ENCODE results near the gene HNRNPLL. TPM values are rescaled to one million over a fixed set of nuclear protein-coding genes. Genes with fewer than 3 reads are reported as not detected.

The HNRNPLL gene
- polyA plus RNA-seq, 1 of the 3 experiments (the other 2 are of a cell fraction), result 24.4 TPM

DNA sequence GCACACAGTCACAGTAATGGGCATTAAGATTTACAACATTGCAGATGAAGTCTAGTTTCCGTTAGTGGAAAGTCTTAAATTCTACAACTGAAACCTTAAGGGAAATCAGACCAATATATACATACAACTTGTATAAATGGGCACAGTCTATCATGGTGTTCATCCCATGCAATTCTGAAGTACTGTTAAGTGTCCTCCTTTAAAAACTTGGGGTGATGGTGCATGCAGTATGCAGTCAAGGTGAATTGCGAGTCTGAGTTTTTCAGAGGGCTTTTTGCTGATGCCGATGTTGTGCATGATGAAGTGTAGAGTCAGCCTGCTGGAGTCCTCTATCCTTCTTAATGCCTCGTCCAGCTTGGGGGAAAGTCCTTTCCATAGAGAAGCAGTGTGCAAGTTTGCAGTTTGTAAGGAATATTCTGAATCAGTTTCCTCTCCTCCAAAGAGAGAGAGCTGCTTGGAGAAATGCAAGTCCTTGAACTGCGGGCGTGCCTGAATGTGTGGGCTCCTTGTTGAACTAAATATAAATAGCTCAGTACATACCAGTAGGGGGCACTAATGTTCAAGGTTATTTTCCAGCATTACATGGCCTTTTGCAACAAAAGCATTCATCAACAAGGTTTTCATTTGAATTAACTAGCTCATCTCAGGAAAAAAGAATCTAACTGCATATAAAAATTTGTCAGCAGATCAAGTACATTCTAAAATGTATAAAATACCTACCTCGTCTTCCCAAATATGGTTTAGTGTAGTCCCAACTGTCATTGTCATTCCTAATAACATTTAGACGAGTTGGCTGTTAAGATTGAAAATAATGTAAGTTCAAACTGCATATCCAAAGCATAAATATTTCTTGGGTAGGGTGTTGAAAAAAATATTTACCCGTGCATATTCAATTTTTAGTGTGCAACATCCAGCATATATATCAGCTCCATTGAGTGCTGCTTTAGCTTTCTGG is 21.3 kb downstream of the HNRNPLL start:
- ChIA-PET POLR2A (interaction anchor here (1.3 to 2.0 kb wide), 2 partner anchors 21 to 169 kb away, joined by 9 to 10 read pairs; partner anchors contain the start of genes HNRNPLL and SRSF7), CTCF (interaction anchor here (0.6 to 23.2 kb wide), 66 partner anchors 9 to 288 kb away, joined by 3 to 308 read pairs (median 4); partner anchors contain the start of genes GALM, HNRNPLL and SRSF7)
- Histone ChIP-seq H3K27me3 (ENCODE audit: insufficient read depth) (no peaks in the 10 kb centered on the region), H3K9ac (no peak overlapping the region), H3K79me2 (ENCODE audit: insufficient read depth) (peaks cover 70% of the 10 kb centered on the region), H3K27ac (ENCODE audit: low read depth in 2 of 2, low read length in 1 of 2) (peak overlapping the region in 1 of 2 experiments; percentile 3; a peak in 1 of 4 replicates), H3K4me2 (no peak overlapping the region), H3K4me3 (ENCODE audit: low read depth in 2 of 2, low read length in 1 of 2) (no peak overlapping the region), H3F3A (replicated peaks; ENCODE audit: insufficient read depth) (peaks cover 13% of the 10 kb centered on the region), H4K20me1 (ENCODE audit: insufficient read depth) (peaks cover 21% of the 10 kb centered on the region), H3K9me3 (no peaks in the 10 kb centered on the region), H3K4me1 (ENCODE audit: control insufficient read depth in 1 of 2, insufficient read depth in 2 of 2, low read depth in 1 of 2, low read length in 1 of 2) (peaks cover 0 to 13% of the 10 kb centered on the region in 2 experiments; a peak in 2 of 4 replicates), H3K36me3 (replicated peaks in 1 of 2; ENCODE audit: control insufficient read depth in 1 of 2, insufficient read depth in 2 of 2, low read length in 1 of 2) (peaks cover 61 to 79% of the 10 kb centered on the region in 2 experiments), H2AFZ (ENCODE audit: low read depth) (no peak overlapping the region), H3K9me2 (no peaks in the 10 kb centered on the region)
- peak; percentile 44 for DNase-seq
- WGBS (ENCODE audit: low lambda C conversion rate), result 76% methylated on average over 9 of the region's 9 CpGs
- TF ChIP-seq, protein P1, sequence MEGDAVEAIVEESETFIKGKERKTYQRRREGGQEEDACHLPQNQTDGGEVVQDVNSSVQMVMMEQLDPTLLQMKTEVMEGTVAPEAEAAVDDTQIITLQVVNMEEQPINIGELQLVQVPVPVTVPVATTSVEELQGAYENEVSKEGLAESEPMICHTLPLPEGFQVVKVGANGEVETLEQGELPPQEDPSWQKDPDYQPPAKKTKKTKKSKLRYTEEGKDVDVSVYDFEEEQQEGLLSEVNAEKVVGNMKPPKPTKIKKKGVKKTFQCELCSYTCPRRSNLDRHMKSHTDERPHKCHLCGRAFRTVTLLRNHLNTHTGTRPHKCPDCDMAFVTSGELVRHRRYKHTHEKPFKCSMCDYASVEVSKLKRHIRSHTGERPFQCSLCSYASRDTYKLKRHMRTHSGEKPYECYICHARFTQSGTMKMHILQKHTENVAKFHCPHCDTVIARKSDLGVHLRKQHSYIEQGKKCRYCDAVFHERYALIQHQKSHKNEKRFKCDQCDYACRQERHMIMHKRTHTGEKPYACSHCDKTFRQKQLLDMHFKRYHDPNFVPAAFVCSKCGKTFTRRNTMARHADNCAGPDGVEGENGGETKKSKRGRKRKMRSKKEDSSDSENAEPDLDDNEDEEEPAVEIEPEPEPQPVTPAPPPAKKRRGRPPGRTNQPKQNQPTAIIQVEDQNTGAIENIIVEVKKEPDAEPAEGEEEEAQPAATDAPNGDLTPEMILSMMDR (IDR thresholded peaks at IDR 0.05), result peak; percentile 89
- TF ChIP-seq RCOR1 (IDR thresholded peaks at IDR 0.05; ENCODE audit: low read length) (peak; percentile 22; the same call in 1 of the 2 replicates), GATA2 (CRISPR knock-in tag; IDR thresholded peaks at IDR 0.05) (no peak), SMC3 (IDR thresholded peaks at IDR 0.05; ENCODE audit: low read depth, low read length) (peak; percentile 65), RAD21 (IDR thresholded peaks at IDR 0.05; ENCODE audit: low read length) (peak; percentile 89)

DNA sequence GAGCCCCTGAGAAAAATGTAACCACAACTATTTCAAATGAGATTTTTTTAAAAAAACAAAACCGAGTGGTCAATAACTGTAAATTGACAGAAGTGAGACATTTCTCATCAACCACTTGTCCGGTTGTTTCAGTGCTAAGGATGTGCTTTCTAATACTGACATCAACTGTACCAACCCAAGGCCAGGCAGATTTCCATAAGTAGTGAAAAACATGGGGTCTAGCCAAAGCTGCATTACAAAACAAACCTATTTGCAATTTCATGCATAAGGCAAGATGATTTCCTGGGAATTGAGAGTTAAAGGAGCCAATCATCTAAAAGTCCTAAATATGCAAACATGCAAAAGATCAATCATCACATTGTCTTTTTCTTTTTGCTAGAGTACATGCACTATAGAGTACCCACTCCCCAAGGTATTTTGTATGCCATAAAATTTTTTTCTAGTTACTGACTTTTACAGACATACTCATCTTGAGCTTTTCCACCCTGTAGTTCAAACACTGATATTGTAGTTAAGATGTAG is 22.6 kb downstream of the HNRNPLL start:
- Histone ChIP-seq H3K9me3 (no peaks in the 10 kb centered on the region), H3K4me1 (ENCODE audit: control insufficient read depth in 1 of 2, insufficient read depth in 2 of 2, low read depth in 1 of 2, low read length in 1 of 2) (peaks cover 0 to under 1% of the 10 kb centered on the region in 2 experiments; a peak in 2 of 4 replicates), H3K36me3 (replicated peaks in 1 of 2; ENCODE audit: control insufficient read depth in 1 of 2, insufficient read depth in 2 of 2, low read length in 1 of 2) (peaks cover 57 to 83% of the 10 kb centered on the region in 2 experiments), H3K9me2 (no peaks in the 10 kb centered on the region), H3K27me3 (ENCODE audit: insufficient read depth) (no peaks in the 10 kb centered on the region), H3K9ac (no peak overlapping the region), H3F3A (replicated peaks; ENCODE audit: insufficient read depth) (peaks cover 13% of the 10 kb centered on the region), H4K20me1 (ENCODE audit: insufficient read depth) (peaks cover 8% of the 10 kb centered on the region; the same call in 1 of the 2 replicates), H3K79me2 (ENCODE audit: insufficient read depth) (peaks cover 59% of the 10 kb centered on the region), H3K4me3 (ENCODE audit: low read depth in 2 of 2, low read length in 1 of 2) (no peak overlapping the region), H2AFZ (ENCODE audit: low read depth) (no peak overlapping the region), H3K4me2 (no peak overlapping the region), H3K27ac (ENCODE audit: low read depth in 2 of 2, low read length in 1 of 2) (no peak overlapping the region)
- TF ChIP-seq MEF2A (IDR thresholded peaks at IDR 0.05; ENCODE audit: borderline replicate concordance, low read depth) (no peak), TEAD4 (IDR thresholded peaks at IDR 0.05; ENCODE audit: borderline replicate concordance, insufficient read depth) (no peak), FOXJ3 (CRISPR knock-in tag; IDR thresholded peaks at IDR 0.05) (no peak), RFX5 (IDR thresholded peaks at IDR 0.05; ENCODE audit: low read length) (no peak), GATA2 (CRISPR knock-in tag; IDR thresholded peaks at IDR 0.05) (no peak)
- TF ChIP-seq, protein P2, sequence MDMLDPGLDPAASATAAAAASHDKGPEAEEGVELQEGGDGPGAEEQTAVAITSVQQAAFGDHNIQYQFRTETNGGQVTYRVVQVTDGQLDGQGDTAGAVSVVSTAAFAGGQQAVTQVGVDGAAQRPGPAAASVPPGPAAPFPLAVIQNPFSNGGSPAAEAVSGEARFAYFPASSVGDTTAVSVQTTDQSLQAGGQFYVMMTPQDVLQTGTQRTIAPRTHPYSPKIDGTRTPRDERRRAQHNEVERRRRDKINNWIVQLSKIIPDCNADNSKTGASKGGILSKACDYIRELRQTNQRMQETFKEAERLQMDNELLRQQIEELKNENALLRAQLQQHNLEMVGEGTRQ (IDR thresholded peaks at IDR 0.05; ENCODE audit: borderline replicate concordance, low read depth, low read length), result no peak
- 85% methylated on average over 2 of the region's 2 CpGs for WGBS (ENCODE audit: low lambda C conversion rate)
- ChIA-PET CTCF (interaction anchor here (0.7 to 23.2 kb wide), 10 partner anchors 10 to 264 kb away, joined by 3 to 308 read pairs (median 9); partner anchors contain the start of gene HNRNPLL), POLR2A (interaction anchor here (1.0 kb wide), 1 partner anchor 22 kb away, joined by 3 read pairs; the partner anchor contains the start of gene HNRNPLL)
- DNase-seq, result no peak

All from SK-N-SH (cell line).